H1 (cell line): ENCODE measurements around the gene CDKL5. TPM values are rescaled to one million over a fixed set of nuclear protein-coding genes. Genes with fewer than 3 reads are reported as not detected.

ENCODE experiments used
- CTCF ChIA-PET: fragments of 300-600 bp; sonication (Branson Sonifier 250); formaldehyde crosslinking; loops from one replicate; lab custom pipeline; 2021; ENCODE audit not compliant: partially characterized antibody; lab: Charles Lee
- POLR2A ChIA-PET: fragments of 300-600 bp; sonication (Branson Sonifier 250); formaldehyde crosslinking; loops from one replicate; lab custom pipeline; 2021; ENCODE audit warnings: inconsistent platforms; ENCODE audit not compliant: partially characterized antibody; lab: Charles Lee
- DNase-seq, 2 experiments: peaks; one replicate each; pipeline versions ENCODE4 v3.0.0 to v3.0.0-alpha.2; 2010 to 2022; ENCODE audit warnings: low spot score in 2 of 2, low read depth in 1 of 2, mixed read lengths in 1 of 2
- FAIRE-seq: peaks from 2 replicates; lab custom pipeline; 2011; peaks lifted over from hg19 to GRCh38; lab: Jason Lieb, UNC
- H2AFZ ChIP-seq: 2 replicates; pipeline ENCODE4 v1.8.1; 2012; ENCODE audit warnings: low read length, inconsistent platforms
- H2AK5ac ChIP-seq: 2 replicates; pipeline ENCODE4 v1.6.1; 2013; ENCODE audit warnings: low read depth, low read length
- H2BK120ac ChIP-seq: replicated peaks from 2 replicates; pipeline ENCODE3; 2013; ENCODE audit warnings: low read depth, low read length, inconsistent platforms
- H2BK12ac ChIP-seq: 2 replicates; pipeline ENCODE4 v1.6.1; 2013; ENCODE audit warnings: low read depth, low read length
- H2BK15ac ChIP-seq: 2 replicates; pipeline ENCODE4 v1.6.1; 2013; ENCODE audit warnings: low read length
- H2BK20ac ChIP-seq: 2 replicates; pipeline ENCODE4 v1.6.1; 2013; ENCODE audit warnings: low read length
- H2BK5ac ChIP-seq: 2 replicates; pipeline ENCODE4 v1.6.1; 2013; ENCODE audit warnings: low read depth, low read length
- H3K14ac ChIP-seq: 2 replicates; pipeline ENCODE4 v1.6.1; 2013; ENCODE audit warnings: inconsistent platforms; ENCODE audit not compliant: insufficient read length
- H3K18ac ChIP-seq: 2 replicates; pipeline ENCODE4 v1.6.1; 2013; ENCODE audit warnings: low read length; ENCODE audit errors: extremely low read depth
- H3K23ac ChIP-seq: 2 replicates; pipeline ENCODE4 v1.6.1; 2013; ENCODE audit warnings: inconsistent platforms; ENCODE audit not compliant: insufficient read length
- H3K23me2 ChIP-seq: 2 replicates; pipeline ENCODE4 v1.6.1; 2013; ENCODE audit warnings: low read depth, low read length
- H3K27ac ChIP-seq: 2 replicates; pipeline ENCODE4 v1.6.1; 2011; ENCODE audit warnings: low read depth, low read length, inconsistent platforms
- H3K27me3 ChIP-seq, 4 experiments: replicated peaks in 1 of 4; 1 replicate in 1 of 4; 2 replicates in 3 of 4; pipeline versions ENCODE4 v1.6.1 to v1.8.1; 2011 to 2013; ENCODE audit warnings: low read length in 3 of 4, mild to moderate bottlenecking in 3 of 4, inconsistent platforms in 2 of 4, mixed read lengths in 2 of 4, moderate library complexity in 1 of 4; ENCODE audit not compliant: control insufficient read depth in 3 of 4, insufficient read depth in 3 of 4; ENCODE audit errors: extremely low read depth in 1 of 4
- H3K36me3 ChIP-seq, 4 experiments: 2 replicates each; pipeline versions ENCODE4 v1.6.1 to v1.8.1; 2011 to 2013; ENCODE audit warnings: mild to moderate bottlenecking in 4 of 4, low read length in 3 of 4, moderate library complexity in 2 of 4, control low read depth in 1 of 4, inconsistent platforms in 1 of 4; ENCODE audit not compliant: insufficient read depth in 4 of 4, control insufficient read depth in 2 of 4
- H3K4ac ChIP-seq: replicated peaks from 2 replicates; pipeline ENCODE3; 2013; ENCODE audit warnings: low read length, low read depth, mixed read lengths, inconsistent platforms; ENCODE audit not compliant: insufficient read length
- H3K4me1 ChIP-seq, 4 experiments: replicated peaks in 1 of 4; 1 replicate in 1 of 4; 2 replicates in 3 of 4; pipeline versions ENCODE4 v1.6.1 to v1.8.1; 2011 to 2013; ENCODE audit warnings: low read length in 3 of 4, inconsistent platforms in 2 of 4, mixed read lengths in 1 of 4; ENCODE audit not compliant: insufficient read depth in 4 of 4, control insufficient read depth in 3 of 4
- H3K4me2 ChIP-seq, 2 experiments: 2 replicates each; pipeline versions ENCODE4 v1.6.1 to v1.8.1; 2011 to 2013; ENCODE audit warnings: low read depth in 2 of 2, low read length in 2 of 2, control low read depth in 1 of 2, inconsistent platforms in 1 of 2, mild to moderate bottlenecking in 1 of 2; ENCODE audit not compliant: insufficient read depth in 1 of 2
- H3K4me3 ChIP-seq, 4 experiments: fragments of 200-600, 300-600 bp in 1 of 4; sonication (generic), shearing (Covaris generic), sonication (Bioruptor Twin) in 1 of 4; 2 replicates each; pipeline versions ENCODE4 v1.5.1 to v1.8.1; 2011 to 2016; ENCODE audit warnings: low read length in 4 of 4, low read depth in 3 of 4, control low read depth in 2 of 4, inconsistent platforms in 2 of 4, mild to moderate bottlenecking in 2 of 4, mixed read lengths in 1 of 4, moderate library complexity in 1 of 4; ENCODE audit not compliant: insufficient read depth in 2 of 4; ENCODE audit errors: extremely low read depth in 1 of 4
- H3K56ac ChIP-seq: replicated peaks from 2 replicates; pipeline ENCODE3; 2013; ENCODE audit warnings: low read depth, mild to moderate bottlenecking, mixed read lengths, low read length, inconsistent platforms; ENCODE audit not compliant: insufficient read length
- H3K79me1 ChIP-seq: 2 replicates; pipeline ENCODE4 v1.6.1; 2013; ENCODE audit warnings: low read depth, low read length, control low read depth
- H3K79me2 ChIP-seq, 2 experiments: 2 replicates each; pipeline versions ENCODE4 v1.6.1 to v1.8.1; 2012 to 2013; ENCODE audit warnings: low read length in 2 of 2, mild to moderate bottlenecking in 2 of 2, inconsistent platforms in 1 of 2; ENCODE audit not compliant: insufficient read depth in 2 of 2, control insufficient read depth in 1 of 2
- H3K9ac ChIP-seq, 4 experiments: replicated peaks in 1 of 4; 1 replicate in 1 of 4; 2 replicates in 3 of 4; pipeline versions ENCODE4 v1.6.1 to v1.8.1; 2011 to 2013; ENCODE audit warnings: low read depth in 3 of 4, low read length in 3 of 4, control low read depth in 2 of 4, mild to moderate bottlenecking in 2 of 4, moderate library complexity in 2 of 4, inconsistent platforms in 1 of 4; ENCODE audit errors: extremely low read depth in 1 of 4
- H3K9me3 ChIP-seq, 2 experiments: 2 replicates each; pipeline versions ENCODE4 v1.6.1 to v1.8.1; 2012 to 2013; ENCODE audit warnings: mild to moderate bottlenecking in 2 of 2, moderate library complexity in 2 of 2, control low read depth in 1 of 2, inconsistent platforms in 1 of 2, low read depth in 1 of 2, low read length in 1 of 2, mixed read lengths in 1 of 2; ENCODE audit not compliant: insufficient read depth in 2 of 2
- H4K20me1 ChIP-seq, 2 experiments: replicated peaks in 1 of 2; 2 replicates each; pipeline versions ENCODE3 to v1.8.1; 2011 to 2013; ENCODE audit warnings: inconsistent platforms in 2 of 2, low read length in 2 of 2, mild to moderate bottlenecking in 1 of 2; ENCODE audit not compliant: insufficient read depth in 2 of 2, control insufficient read depth in 1 of 2
- H4K5ac ChIP-seq: 2 replicates; pipeline ENCODE4 v1.6.1; 2013; ENCODE audit warnings: low read length, low read depth, mixed read lengths, inconsistent platforms; ENCODE audit not compliant: insufficient read length
- H4K8ac ChIP-seq: 2 replicates; pipeline ENCODE4 v1.8.0; 2013; ENCODE audit warnings: mild to moderate bottlenecking, moderate library complexity, low read length, inconsistent platforms; ENCODE audit not compliant: insufficient read depth; ENCODE audit errors: extremely low read depth
- H4K91ac ChIP-seq: replicated peaks from 2 replicates; pipeline ENCODE3; 2013; ENCODE audit warnings: low read length, mixed read lengths, inconsistent platforms; ENCODE audit not compliant: insufficient read length
- BACH1 ChIP-seq: IDR thresholded peaks from 2 replicates; pipeline ENCODE4 v1.6.1; 2012; ENCODE audit warnings: low read length, improper control_type of control experiment
- BRCA1 ChIP-seq: IDR thresholded peaks from 2 replicates; pipeline ENCODE4 v1.6.1; 2012; ENCODE audit warnings: low read depth, low read length, improper control_type of control experiment
- CBX5 ChIP-seq: fragments of 300-800, 300-1000 bp; sonication (generic); IDR thresholded peaks from 2 replicates; pipeline ENCODE4 v1.7.1; 2016; ENCODE audit warnings: antibody characterized with exemption, low read length, low read depth
- CREB1 ChIP-seq: IDR thresholded peaks from 2 replicates; pipeline ENCODE4 v1.6.1; 2012; ENCODE audit warnings: inconsistent platforms
- E2F6 ChIP-seq: IDR thresholded peaks from 2 replicates; pipeline ENCODE4 v1.6.1; 2012; ENCODE audit warnings: inconsistent platforms
- EP300 ChIP-seq, 2 experiments: IDR thresholded peaks; 1 replicate in 1 of 2; 2 replicates in 1 of 2; pipeline ENCODE4 v1.6.1; 2011 to 2012; ENCODE audit warnings: low read depth in 2 of 2, low read length in 2 of 2, mild to moderate bottlenecking in 2 of 2, borderline replicate concordance in 1 of 2, inconsistent platforms in 1 of 2, moderate library complexity in 1 of 2
- EZH2 ChIP-seq: fragments of 200-600 bp; sonication (generic); IDR thresholded peaks from 2 replicates; pipeline ENCODE4 v1.7.1; 2012; ENCODE audit warnings: low read depth, mild to moderate bottlenecking, moderate library complexity, low read length, inconsistent platforms; ENCODE audit not compliant: severe bottlenecking
- GABPA ChIP-seq: IDR thresholded peaks from 2 replicates; pipeline ENCODE4 v1.6.1; 2011; ENCODE audit warnings: mild to moderate bottlenecking, low read length, moderate library complexity, borderline replicate concordance; ENCODE audit not compliant: insufficient read depth
- NRF1 ChIP-seq: IDR thresholded peaks from 2 replicates; pipeline ENCODE4 v1.6.1; 2011; ENCODE audit warnings: mild to moderate bottlenecking, low read depth, low read length, improper control_type of control experiment
- POU5F1 ChIP-seq: IDR thresholded peaks from 2 replicates; pipeline ENCODE4 v1.6.1; 2011; ENCODE audit warnings: low read depth, mild to moderate bottlenecking, low read length, moderate library complexity
- SIRT6 ChIP-seq: IDR thresholded peaks from one replicate; pipeline ENCODE4 v1.7.1; 2012; ENCODE audit warnings: low read length, inconsistent platforms
- SRF ChIP-seq: IDR thresholded peaks from 2 replicates; pipeline ENCODE4 v1.6.1; 2011; ENCODE audit warnings: mild to moderate bottlenecking, low read depth, low read length, moderate library complexity
- TCF12 ChIP-seq: IDR thresholded peaks from 2 replicates; pipeline ENCODE4 v1.6.1; 2011; ENCODE audit warnings: low read depth, mild to moderate bottlenecking, low read length
- TEAD4 ChIP-seq: IDR thresholded peaks from 2 replicates; pipeline ENCODE4 v1.6.1; 2012; ENCODE audit warnings: low read depth, low read length, inconsistent platforms, mixed read lengths
- ZNF274 ChIP-seq: IDR thresholded peaks from 2 replicates; pipeline ENCODE4 v1.7.0; 2012; ENCODE audit warnings: low read length, borderline replicate concordance; ENCODE audit errors: extremely low read depth
- WGBS, 2 experiments: shearing (Covaris generic) in 1 of 2; methylation state at CpG; one replicate each; pipeline versions ENCODE4 v1.1.6 to v1.1.7; 2013 to 2015; ENCODE audit warnings: low lambda C conversion rate in 2 of 2, mixed read lengths in 2 of 2, inconsistent platforms in 1 of 2, low coverage in 1 of 2, missing lambda C conversion rate in 1 of 2; ENCODE audit not compliant: insufficient replicate concordance in 2 of 2, insufficient coverage in 1 of 2, insufficient read length in 1 of 2; ENCODE audit errors: extremely low coverage in 1 of 2, missing lambda C conversion rate in 1 of 2; 5-methylcytosine and 5-hydroxymethylcytosine counted together
- polyA plus RNA-seq, 7 experiments: library from polyadenylated mRNA; depleted of rRNA in 3 of 7; stranded (reverse) in 5 of 7; unstranded in 2 of 7; fragments of >200 nt in 5 of 7; fragments of 200-250 nt in 2 of 7; gene quantifications; 1 replicate in 5 of 7; 2 replicates in 1 of 7; 4 replicates in 1 of 7; pipeline versions ENCODE4 v1.2.1 to v1.2.3, GENCODE V29; 2011 to 2013; ENCODE audit warnings: missing spikeins in 2 of 7, mixed read lengths in 2 of 7
- total RNA-seq: library from RNA; stranded (reverse); fragmentation: NEBNext Ultra II Directional; extraction: Animal tissue kit (Norgen Biotek cat#: 25700); gene quantifications from 2 replicates; pipeline ENCODE4 v1.2.1, GENCODE V29; 2021

Gene CDKL5
- total and polyA plus RNA-seq, 2 of the 8 experiments (the other 6 are each of a cell fraction or from before 2014, with no cell fraction given) = 5.5 to 15.6 TPM

GRCh38 chrX:18607966-18608365 is 182.6 kb downstream of the CDKL5 start:
- H3K23me2 ChIP-seq = no peaks in the 10 kb centered on the region
- H3K36me3 ChIP-seq = peaks cover 2 to 29% (median 11%) of the 10 kb centered on the region in 4 experiments; a peak in 6 of 8 replicates
- no peak overlapping the region for H3K4me2 ChIP-seq
- no peak overlapping the region for H4K91ac ChIP-seq
- no peak overlapping the region for H4K5ac ChIP-seq
- H3K4me1 ChIP-seq = no peaks in the 10 kb centered on the region
- no peak overlapping the region for H3K9ac ChIP-seq
- H2BK120ac ChIP-seq = no peak overlapping the region
- no peak overlapping the region for H2AFZ ChIP-seq
- no peaks in the 10 kb centered on the region for H4K20me1 ChIP-seq
- ChIA-PET POLR2A (no interaction called here), CTCF (no interaction called here)
- no peak overlapping the region for H3K14ac ChIP-seq
- no peak overlapping the region for H3K4me3 ChIP-seq
- no peak overlapping the region for H3K27ac ChIP-seq
- H3K9me3 ChIP-seq = no peaks in the 10 kb centered on the region
- H3K23ac ChIP-seq = no peak overlapping the region
- DNase-seq (no peak), FAIRE-seq (no peak)
- H2BK12ac ChIP-seq = no peak overlapping the region
- no peaks in the 10 kb centered on the region for H3K79me2 ChIP-seq
- no peak overlapping the region for H3K18ac ChIP-seq
- TF ChIP-seq SRF = no peak
- TF ChIP-seq TEAD4 = no peak
- no peak for TF ChIP-seq CREB1
- TF ChIP-seq GABPA = no peak
- no peak for TF ChIP-seq EZH2
- TF ChIP-seq NRF1 = no peak
- TF ChIP-seq BACH1 = no peak
- TF ChIP-seq POU5F1 = no peak
- no peak for TF ChIP-seq ZNF274
- no peak for TF ChIP-seq E2F6
- no peak for TF ChIP-seq TCF12
- no peak for TF ChIP-seq EP300 (IDR thresholded peaks at IDR 0.05; ENCODE audit: borderline replicate concordance in 1 of 2, low read depth in 2 of 2, low read length in 2 of 2)
- no peak for TF ChIP-seq CBX5
- TF ChIP-seq SIRT6 = no peak
- no peak for TF ChIP-seq BRCA1
- no peaks in the 10 kb centered on the region for H3K79me1 ChIP-seq
- H2BK5ac ChIP-seq = no peak overlapping the region
- H2BK15ac ChIP-seq = no peak overlapping the region
- WGBS, 2 experiments = 95% methylated on average over 4 of the region's 4 CpGs; no CpG with 5 or more reads in 1 of the 2 experiments
- no peaks in the 10 kb centered on the region for H3K27me3 ChIP-seq
- H2BK20ac ChIP-seq = no peak overlapping the region
- H3K4ac ChIP-seq = no peak overlapping the region
- no peak overlapping the region for H2AK5ac ChIP-seq
- H3K56ac ChIP-seq = no peak overlapping the region
- H4K8ac ChIP-seq = no peak overlapping the region
